Kidney glomerular epithelial cell (primary cell): ENCODE measurements around the gene VCAM1.
A peak's percentile ranks its signal among the peaks of the same experiment; 100 is the strongest.

Experiments
- DNase-seq: peaks from one replicate; lab custom pipeline; 2025; lab: John Stamatoyannopoulos, UW

The VCAM1 gene

GRCh38 chr1:100724281-100724680, 4.7 kb downstream of the VCAM1 start:
- no peak for DNase-seq

GRCh38 chr1:100730130-100730529, 10.6 kb downstream of the VCAM1 start:
- DNase-seq, result no peak

GRCh38 chr1:100731309-100731708, 11.8 kb downstream of the VCAM1 start:
- DNase-seq, result no peak

GRCh38 chr1:100731758-100732157, 12.2 kb downstream of the VCAM1 start:
- no peak for DNase-seq

- DNase-seq, result peak; percentile 53
These were observed 15.1 kb downstream of the VCAM1 start for GRCh38 chr1:100734676-100735075.

- no peak for DNase-seq
These were observed 15.7 kb downstream of the VCAM1 start for GRCh38 chr1:100735244-100735643.

- no peak for DNase-seq
These were observed 16.8 kb downstream of the VCAM1 start for GRCh38 chr1:100736324-100736723.

GRCh38 chr1:100736746-100737145, 17.2 kb downstream of the VCAM1 start:
- DNase-seq, result no peak

- no peak for DNase-seq
These were observed 27.0 kb downstream of the VCAM1 start for GRCh38 chr1:100746542-100746932.

GRCh38 chr1:100747771-100748170, 28.2 kb downstream of the VCAM1 start:
- DNase-seq, result no peak

- DNase-seq, result no peak
These were observed 30.7 kb downstream of the VCAM1 start for GRCh38 chr1:100750005-100750885.

GRCh38 chr1:100752791-100753190, 33.2 kb downstream of the VCAM1 start:
- no peak for DNase-seq

- DNase-seq, result no peak
These were observed 38.4 kb downstream of the VCAM1 start for GRCh38 chr1:100757946-100758345.

GRCh38 chr1:100759188-100759587, 39.6 kb downstream of the VCAM1 start:
- no peak for DNase-seq

GRCh38 chr1:100760511-100760910, 41.0 kb downstream of the VCAM1 start:
- no peak for DNase-seq

GRCh38 chr1:100762461-100762860, 42.9 kb downstream of the VCAM1 start:
- no peak for DNase-seq

GRCh38 chr1:100767176-100767890, 47.8 kb downstream of the VCAM1 start:
- no peak for DNase-seq

- no peak for DNase-seq
These were observed 49.8 kb downstream of the VCAM1 start for GRCh38 chr1:100769323-100769722.

- no peak for DNase-seq
These were observed 50.5 kb downstream of the VCAM1 start for GRCh38 chr1:100769906-100770646.

- no peak for DNase-seq
These were observed 53.9 kb downstream of the VCAM1 start for GRCh38 chr1:100773444-100773843.

- DNase-seq, result no peak
These were observed 54.8 kb downstream of the VCAM1 start for GRCh38 chr1:100774370-100774769.

GRCh38 chr1:100775483-100775882, 55.9 kb downstream of the VCAM1 start:
- DNase-seq, result no peak

- DNase-seq, result no peak
These were observed 59.2 kb downstream of the VCAM1 start for GRCh38 chr1:100778748-100779147.
